ENCODE data around the gene LRMDA. TPM values are rescaled to one million over a fixed set of nuclear protein-coding genes. Genes with fewer than 3 reads are reported as not detected.

Gene LRMDA
- total RNA-seq, 3 donors from 2014 or later = not detected

DNA sequence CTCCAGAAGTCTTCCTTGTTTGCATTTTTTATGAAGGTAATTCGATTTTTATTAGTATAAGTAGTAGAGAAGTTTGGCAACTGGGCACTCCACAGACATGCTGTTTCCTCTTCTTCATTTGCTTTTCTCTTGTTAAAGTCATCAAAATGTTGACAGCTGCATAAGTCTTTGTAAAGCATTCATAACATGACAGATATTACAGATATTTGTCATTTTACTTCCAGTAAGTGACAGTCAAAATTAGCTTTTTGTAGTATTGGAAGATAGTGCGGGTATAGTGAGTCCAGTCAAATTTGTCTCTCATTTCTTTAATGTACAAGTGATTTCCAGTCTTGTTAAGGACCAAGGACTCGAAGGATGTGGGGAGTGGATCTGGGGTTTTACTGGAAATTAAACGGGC lies 247.1 kb downstream of the LRMDA start:
- no peak for ATAC-seq
- no peak for DNase-seq
- Mint-ChIP-seq H3K36me3 (ENCODE audit: insufficient read depth) (no peaks in the 10 kb centered on the region), H3K4me1 (ENCODE audit: low read depth) (no peaks in the 10 kb centered on the region), H3K4me3 (no peak overlapping the region), H3K9me3 (no peaks in the 10 kb centered on the region), H3K27me3 (ENCODE audit: low read depth) (peaks cover 3% of the 10 kb centered on the region)

DNA sequence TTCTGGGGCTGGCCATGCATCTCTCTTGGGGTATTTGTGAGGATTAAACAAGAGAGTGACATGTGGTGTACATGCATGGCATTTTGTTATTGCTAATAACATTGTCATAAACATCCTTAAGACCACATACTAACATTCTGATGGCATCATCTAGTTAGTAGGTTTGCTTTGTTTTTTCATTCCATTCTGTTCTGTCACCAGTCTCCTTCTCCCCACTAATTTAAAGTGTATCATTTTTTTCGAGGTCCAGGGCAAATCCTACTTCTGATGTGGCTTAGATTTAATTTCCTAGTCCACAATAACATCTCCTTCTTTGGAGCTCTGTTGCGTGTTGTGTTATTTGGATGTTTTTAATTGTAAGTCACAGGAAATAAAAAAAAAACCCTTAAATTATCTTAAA lies 248.1 kb downstream of the LRMDA start:
- Mint-ChIP-seq H3K4me3 (no peak overlapping the region), H3K4me1 (ENCODE audit: low read depth) (no peaks in the 10 kb centered on the region), H3K36me3 (ENCODE audit: insufficient read depth) (no peaks in the 10 kb centered on the region), H3K9me3 (no peaks in the 10 kb centered on the region), H3K27me3 (ENCODE audit: low read depth) (peaks cover 3% of the 10 kb centered on the region)
- no peak for DNase-seq
- ATAC-seq = no peak

DNA sequence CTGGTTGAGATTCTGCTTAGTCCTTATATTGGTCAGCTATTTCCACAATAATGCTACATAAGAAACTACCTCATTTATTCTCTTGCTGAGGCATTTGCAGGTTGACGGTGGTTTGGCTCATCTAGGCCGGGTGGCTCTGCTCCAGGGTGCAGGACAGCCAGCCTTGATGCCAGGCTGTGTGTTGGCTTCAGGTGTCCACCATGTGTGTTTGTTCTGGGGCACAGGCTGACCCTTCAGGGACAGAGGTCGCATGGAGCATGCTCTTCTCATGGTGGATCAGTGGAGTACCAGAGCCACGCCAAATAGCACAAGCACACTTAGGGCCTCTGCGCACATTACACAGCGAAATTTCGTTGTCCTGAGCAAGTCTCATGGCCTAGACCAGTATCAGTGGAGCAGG lies 249.9 kb downstream of the LRMDA start:
- ATAC-seq (no peak), DNase-seq (no peak)
- H3K9me3 Mint-ChIP-seq = no peaks in the 10 kb centered on the region
- no peaks in the 10 kb centered on the region for H3K36me3 Mint-ChIP-seq (ENCODE audit: insufficient read depth)
- peaks cover 3% of the 10 kb centered on the region for H3K27me3 Mint-ChIP-seq (ENCODE audit: low read depth)
- H3K4me1 Mint-ChIP-seq (ENCODE audit: low read depth) = no peaks in the 10 kb centered on the region
- no peak overlapping the region for H3K4me3 Mint-ChIP-seq

DNA sequence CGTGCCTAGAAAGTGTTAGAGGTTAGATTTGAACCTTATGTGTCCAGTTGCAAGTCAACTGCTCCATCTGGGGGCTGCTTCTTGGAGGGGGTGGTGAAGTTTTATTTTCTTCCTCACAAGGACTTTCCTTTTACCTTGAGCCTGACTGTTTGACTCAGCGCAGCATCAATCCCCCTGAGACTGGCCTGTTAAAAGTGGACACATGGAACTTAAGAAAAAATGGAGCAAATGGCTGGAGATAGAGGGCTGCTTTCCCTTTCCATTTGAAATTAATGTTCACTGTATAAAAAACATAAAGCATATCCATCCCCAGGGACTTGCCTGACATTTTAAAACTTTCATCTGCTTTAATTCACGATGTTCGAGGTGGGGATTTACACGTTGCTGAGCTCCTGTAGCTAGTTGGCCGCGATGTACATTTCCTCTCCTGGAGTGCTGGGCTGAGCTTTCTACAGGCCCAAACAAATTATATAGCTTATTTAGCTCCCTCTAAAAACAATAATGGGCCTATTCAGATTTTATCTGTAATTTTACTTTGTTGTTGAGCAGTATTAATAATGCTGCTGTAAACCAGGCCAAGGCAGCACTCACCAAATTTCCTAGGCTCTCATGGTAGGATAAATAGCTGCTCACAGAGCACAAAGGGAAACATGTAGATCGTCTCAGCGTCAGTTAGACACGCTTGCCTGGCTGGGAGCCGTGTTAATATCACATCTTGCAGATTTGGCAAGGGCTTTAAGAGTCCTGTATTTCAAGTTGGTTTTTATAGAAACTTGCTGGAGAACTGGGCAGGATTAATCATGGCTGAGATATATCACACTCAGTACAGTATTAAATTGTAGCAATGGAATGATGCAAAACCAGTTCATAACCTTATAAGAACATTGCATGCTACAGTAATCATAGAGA lies 251.5 kb downstream of the LRMDA start:
- Mint-ChIP-seq H3K4me1 (ENCODE audit: low read depth) (no peaks in the 10 kb centered on the region), H3K36me3 (ENCODE audit: insufficient read depth) (no peaks in the 10 kb centered on the region), H3K4me3 (no peak overlapping the region), H3K9me3 (no peaks in the 10 kb centered on the region), H3K27me3 (ENCODE audit: low read depth) (peaks cover 3% of the 10 kb centered on the region)
- ATAC-seq (no peak), DNase-seq (no peak)

DNA sequence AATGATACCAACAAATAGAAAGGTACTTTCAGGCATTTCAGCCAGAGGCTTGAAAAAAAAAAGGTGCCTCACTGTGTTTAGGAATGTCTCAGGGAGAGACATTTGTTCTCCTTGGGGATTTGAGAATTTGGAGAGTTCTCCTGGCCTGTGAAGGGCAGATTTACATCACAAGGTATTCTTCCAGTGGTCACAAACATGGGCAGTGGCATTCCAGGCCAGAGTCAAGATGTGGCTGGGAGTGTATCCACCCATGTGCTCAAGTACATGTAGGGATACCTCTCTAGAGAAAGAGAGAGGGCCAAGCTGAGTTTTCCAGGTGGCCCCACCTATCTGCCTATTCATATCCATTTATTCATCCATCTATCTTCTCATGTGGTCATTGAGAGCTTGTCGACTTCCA lies 253.8 kb downstream of the LRMDA start:
- Mint-ChIP-seq H3K4me3 (no peak overlapping the region), H3K36me3 (ENCODE audit: insufficient read depth) (no peaks in the 10 kb centered on the region), H3K4me1 (ENCODE audit: low read depth) (no peaks in the 10 kb centered on the region), H3K9me3 (peaks cover 4% of the 10 kb centered on the region), H3K27me3 (ENCODE audit: low read depth) (no peaks in the 10 kb centered on the region)
- no peak for ATAC-seq
- no peak for DNase-seq

DNA sequence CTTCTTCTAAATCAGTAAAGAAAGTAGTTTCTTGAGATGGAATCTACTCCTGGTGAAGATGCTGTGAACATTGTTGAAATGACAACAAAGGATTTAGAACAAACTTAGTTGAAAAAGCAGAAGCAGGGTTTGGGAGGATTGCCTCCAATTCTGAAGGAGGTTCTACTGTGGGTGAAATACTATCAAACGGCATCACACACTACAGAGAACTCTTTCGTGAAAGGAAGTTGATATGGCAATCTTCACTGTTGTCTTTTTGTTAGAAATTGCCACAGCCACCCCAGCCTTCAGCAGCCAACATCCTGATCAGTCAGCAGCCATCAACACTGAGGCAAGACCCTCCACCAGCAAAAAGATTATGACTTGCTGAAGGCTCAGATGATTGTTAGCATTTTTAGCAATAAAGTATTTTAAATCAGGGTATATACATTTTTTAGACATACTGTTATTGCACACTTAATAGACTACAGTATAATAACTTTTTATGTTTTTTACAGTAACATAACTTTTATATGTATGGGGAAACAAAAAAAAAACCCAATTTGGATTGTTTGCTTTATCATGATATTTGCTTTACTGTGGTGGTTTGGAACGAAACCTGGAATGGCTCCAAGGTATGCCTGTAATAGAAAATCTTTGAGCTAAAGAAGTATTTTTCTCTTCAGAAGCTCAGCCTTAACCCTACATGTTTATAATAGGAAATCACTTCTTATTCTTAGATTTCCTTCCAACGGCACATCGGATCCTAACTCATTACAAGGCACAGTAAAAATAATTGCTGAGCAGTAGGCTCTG lies 257.3 kb downstream of the LRMDA start:
- Mint-ChIP-seq H3K36me3 (ENCODE audit: insufficient read depth) (no peaks in the 10 kb centered on the region), H3K4me3 (no peak overlapping the region), H3K27me3 (ENCODE audit: low read depth) (no peaks in the 10 kb centered on the region), H3K9me3 (peaks cover 4% of the 10 kb centered on the region), H3K4me1 (ENCODE audit: low read depth) (no peaks in the 10 kb centered on the region)
- ATAC-seq = no peak
- no peak for DNase-seq

DNA sequence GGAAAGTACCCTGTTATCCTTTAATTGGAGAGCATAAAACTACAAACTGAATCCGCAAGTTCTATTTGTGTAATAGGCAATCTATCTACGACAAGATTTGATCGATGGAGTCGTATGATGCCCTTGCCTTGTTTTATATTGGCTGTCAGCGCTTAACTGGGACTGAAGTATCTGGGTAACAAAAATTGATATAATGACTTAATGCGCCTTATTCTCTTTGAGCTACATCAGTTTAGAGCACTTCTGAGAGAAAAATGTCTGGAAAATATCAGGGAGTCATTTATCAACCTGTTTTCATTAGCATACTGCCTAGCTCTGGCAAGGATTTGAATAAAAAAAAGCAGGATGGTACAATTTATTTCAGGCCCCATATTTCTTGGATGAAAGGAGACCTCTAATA lies 262.1 kb downstream of the LRMDA start:
- no peak for ATAC-seq
- peaks cover 3% of the 10 kb centered on the region for H3K9me3 Mint-ChIP-seq
- no peak for DNase-seq
- no peaks in the 10 kb centered on the region for H3K4me1 Mint-ChIP-seq (ENCODE audit: low read depth)
- H3K36me3 Mint-ChIP-seq (ENCODE audit: insufficient read depth) = no peaks in the 10 kb centered on the region
- H3K4me3 Mint-ChIP-seq = no peak overlapping the region
- no peaks in the 10 kb centered on the region for H3K27me3 Mint-ChIP-seq (ENCODE audit: low read depth)

DNA sequence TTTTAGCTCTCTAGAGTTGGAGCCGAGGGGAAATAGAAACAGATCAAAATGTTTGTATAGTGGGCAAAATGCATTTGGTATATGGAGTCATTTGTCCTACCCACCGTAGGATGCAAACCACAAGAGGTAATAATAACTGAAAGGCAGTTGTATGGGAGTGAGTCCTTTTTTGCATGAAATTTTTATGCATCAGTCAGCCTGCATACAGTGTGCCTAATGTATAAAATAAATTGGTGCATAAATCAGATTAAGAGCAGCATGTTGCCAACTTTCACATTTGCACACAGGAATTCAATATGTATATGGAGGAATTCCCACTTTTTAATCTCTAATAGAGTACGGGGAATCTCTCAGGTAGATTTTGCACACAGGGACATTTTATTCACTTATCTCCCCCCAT lies 262.8 kb downstream of the LRMDA start:
- no peak overlapping the region for H3K4me3 Mint-ChIP-seq
- H3K4me1 Mint-ChIP-seq (ENCODE audit: low read depth) = no peaks in the 10 kb centered on the region
- ATAC-seq (no peak), DNase-seq (no peak)
- H3K9me3 Mint-ChIP-seq = peaks cover 3% of the 10 kb centered on the region
- H3K36me3 Mint-ChIP-seq (ENCODE audit: insufficient read depth) = no peaks in the 10 kb centered on the region
- no peaks in the 10 kb centered on the region for H3K27me3 Mint-ChIP-seq (ENCODE audit: low read depth)

DNA sequence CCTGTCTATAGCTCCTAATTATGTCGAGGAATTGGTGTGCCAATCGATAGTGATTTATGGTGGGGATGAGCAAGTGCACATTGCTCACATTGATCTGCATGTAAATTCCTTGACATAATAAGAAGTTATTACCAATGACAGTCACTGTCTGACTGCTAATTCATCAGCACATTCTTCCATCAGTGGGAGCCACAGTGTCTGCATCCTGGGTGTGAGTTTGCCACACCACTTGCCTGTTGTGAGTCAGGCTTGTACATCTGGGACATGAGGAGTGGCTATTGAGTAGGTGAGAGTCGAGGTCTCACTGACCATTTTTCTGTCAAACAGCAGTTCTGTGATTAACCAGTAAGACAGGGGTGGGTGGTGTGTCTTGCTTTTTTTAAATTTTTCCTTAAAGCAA lies 263.4 kb downstream of the LRMDA start:
- ATAC-seq = no peak
- H3K27me3 Mint-ChIP-seq (ENCODE audit: low read depth) = no peaks in the 10 kb centered on the region
- DNase-seq = no peak
- H3K4me3 Mint-ChIP-seq = no peak overlapping the region
- no peaks in the 10 kb centered on the region for H3K4me1 Mint-ChIP-seq (ENCODE audit: low read depth)
- peaks cover 3% of the 10 kb centered on the region for H3K9me3 Mint-ChIP-seq
- no peaks in the 10 kb centered on the region for H3K36me3 Mint-ChIP-seq (ENCODE audit: insufficient read depth)

DNA sequence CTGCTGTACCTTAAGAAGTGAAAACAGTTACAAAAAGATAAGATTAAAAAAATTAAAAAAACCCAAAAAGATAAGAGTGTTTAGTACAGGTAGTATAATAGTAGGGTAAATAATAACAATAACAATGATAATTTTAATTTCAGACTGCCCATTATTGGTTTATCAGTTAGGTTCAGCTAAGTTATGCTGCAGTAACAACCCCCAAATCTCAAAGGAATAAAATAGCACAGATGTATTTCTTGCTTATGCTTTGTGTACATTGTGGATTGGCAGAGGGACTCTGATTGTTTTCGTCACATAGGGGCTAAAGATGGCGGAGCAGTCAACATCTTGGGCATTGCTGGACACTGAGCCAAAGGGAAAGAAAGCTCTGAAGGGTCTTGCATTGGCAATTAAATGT lies 264.6 kb downstream of the LRMDA start:
- Mint-ChIP-seq H3K4me3 (no peak overlapping the region), H3K9me3 (peaks cover 3% of the 10 kb centered on the region), H3K27me3 (ENCODE audit: low read depth) (peaks cover 2% of the 10 kb centered on the region), H3K36me3 (ENCODE audit: insufficient read depth) (no peaks in the 10 kb centered on the region), H3K4me1 (ENCODE audit: low read depth) (no peaks in the 10 kb centered on the region)
- ATAC-seq = no peak
- DNase-seq = no peak

DNA sequence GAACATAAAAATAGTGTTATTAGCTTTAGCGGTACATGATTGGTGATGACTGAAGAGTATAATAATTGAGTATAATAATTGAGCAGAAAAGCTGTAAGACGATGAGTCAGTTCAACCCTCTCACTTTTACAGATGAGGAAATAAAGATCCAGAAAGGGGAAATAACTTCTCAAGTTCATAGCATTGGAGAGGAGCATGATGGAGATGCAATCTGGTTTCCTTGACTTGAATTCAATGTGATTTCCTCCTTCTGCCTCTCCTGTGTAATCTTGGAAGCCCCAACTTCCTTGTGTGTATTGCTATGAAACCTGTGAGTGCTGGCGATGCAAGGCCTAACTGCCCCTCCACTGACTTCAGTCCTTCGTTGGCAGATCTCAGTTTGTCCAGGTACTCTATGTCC lies 265.1 kb downstream of the LRMDA start:
- no peak for ATAC-seq
- peaks cover 2% of the 10 kb centered on the region for H3K27me3 Mint-ChIP-seq (ENCODE audit: low read depth)
- H3K36me3 Mint-ChIP-seq (ENCODE audit: insufficient read depth) = no peaks in the 10 kb centered on the region
- peaks cover 3% of the 10 kb centered on the region for H3K9me3 Mint-ChIP-seq
- no peaks in the 10 kb centered on the region for H3K4me1 Mint-ChIP-seq (ENCODE audit: low read depth)
- no peak for DNase-seq
- H3K4me3 Mint-ChIP-seq = no peak overlapping the region

DNA sequence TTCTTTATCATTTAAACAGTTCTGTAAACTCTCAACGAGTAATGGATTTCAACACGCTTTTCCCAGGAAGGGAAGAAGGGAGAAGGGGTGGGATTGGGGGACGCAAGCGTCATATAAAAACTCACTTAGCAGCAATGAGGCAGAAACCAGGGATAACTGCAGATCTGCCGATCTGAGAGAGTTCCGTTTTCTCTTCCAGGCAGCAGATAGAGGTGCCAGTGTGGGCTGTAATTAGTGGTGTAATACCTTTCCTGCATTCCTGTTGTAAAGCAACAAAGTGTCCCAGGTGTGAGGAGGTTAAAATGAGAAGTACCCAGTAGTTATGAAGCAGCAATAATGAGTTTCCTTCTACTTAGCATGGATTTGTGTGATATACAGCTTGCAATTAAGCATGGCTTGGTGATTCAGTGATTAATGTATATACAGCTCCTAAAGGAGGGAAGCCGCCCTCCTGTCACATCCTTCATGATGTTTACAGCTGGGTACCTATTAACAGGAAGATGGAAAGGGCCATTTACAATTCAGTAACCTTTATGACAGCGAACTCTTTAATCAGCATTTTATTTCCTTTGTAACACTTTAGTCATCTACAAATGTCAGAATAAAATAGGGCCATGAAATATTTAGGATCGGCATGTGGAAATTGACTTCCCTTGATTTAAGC lies 271.9 kb downstream of the LRMDA start:
- DNase-seq = no peak
- Mint-ChIP-seq H3K9me3 (no peaks in the 10 kb centered on the region), H3K27me3 (ENCODE audit: low read depth) (peaks cover 6% of the 10 kb centered on the region), H3K36me3 (ENCODE audit: insufficient read depth) (no peaks in the 10 kb centered on the region), H3K4me1 (ENCODE audit: low read depth) (no peaks in the 10 kb centered on the region), H3K4me3 (no peak overlapping the region)
- no peak for ATAC-seq

DNA sequence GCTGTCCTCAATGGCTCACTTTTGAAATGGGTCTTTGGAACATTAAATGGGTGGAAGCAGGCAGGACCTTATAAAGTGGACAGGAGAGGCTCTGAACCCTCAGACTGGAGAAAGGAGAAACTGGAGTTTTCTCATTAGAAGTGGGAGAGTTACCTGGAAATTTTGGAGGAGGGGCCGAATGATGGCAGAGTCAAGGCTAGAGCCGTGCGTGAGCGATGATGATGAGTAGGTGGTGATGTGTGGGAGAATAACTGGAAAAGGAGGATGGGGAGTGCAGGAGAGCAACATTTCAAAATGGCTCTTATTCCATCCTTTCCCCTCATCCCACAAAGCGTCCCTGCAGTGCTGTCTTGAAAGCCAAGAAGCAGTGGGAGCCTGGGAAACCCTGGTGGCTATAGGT lies 274.0 kb downstream of the LRMDA start:
- peaks cover 5% of the 10 kb centered on the region for H3K27me3 Mint-ChIP-seq (ENCODE audit: low read depth)
- no peaks in the 10 kb centered on the region for H3K36me3 Mint-ChIP-seq (ENCODE audit: insufficient read depth)
- H3K9me3 Mint-ChIP-seq = no peaks in the 10 kb centered on the region
- H3K4me1 Mint-ChIP-seq (ENCODE audit: low read depth) = no peaks in the 10 kb centered on the region
- no peak for ATAC-seq
- no peak overlapping the region for H3K4me3 Mint-ChIP-seq
- DNase-seq = no peak

DNA sequence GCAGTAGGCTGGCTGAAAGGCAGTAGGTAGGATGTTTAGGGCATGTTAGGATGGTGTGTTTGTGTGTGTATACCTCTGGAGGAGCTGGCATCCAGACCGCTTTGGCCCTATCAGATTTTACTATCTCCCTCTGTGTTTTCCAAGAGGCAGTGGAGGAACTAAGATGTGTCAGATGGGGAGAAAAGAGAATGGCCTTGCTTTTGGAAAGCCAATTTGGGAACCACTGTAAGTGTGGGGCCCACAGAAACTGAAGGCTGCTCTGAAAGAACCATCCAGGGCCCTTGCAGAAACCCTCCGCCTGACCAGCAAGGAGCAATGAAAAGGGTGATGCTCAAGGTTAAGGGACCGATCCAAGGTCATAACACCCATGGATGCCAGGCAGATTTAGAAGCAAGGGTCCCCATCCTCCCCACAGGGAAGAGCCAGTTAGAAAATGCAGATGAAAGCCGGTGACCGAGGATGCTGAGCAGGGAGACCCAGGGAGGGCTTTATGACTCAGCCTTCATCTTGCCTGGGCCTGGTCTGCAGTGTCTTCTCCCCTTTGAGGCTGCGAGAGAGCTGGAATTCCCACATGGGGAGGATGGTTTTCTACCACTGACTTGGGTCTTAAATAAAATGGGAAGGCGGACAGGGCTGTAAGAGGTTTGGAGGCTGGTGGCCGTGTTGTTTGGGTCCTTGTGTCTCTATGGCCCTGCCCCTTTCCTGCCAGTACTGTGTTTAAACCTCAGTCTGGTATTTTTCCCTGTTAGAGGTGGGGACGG lies 275.8 kb downstream of the LRMDA start:
- H3K9me3 Mint-ChIP-seq = no peaks in the 10 kb centered on the region
- no peak for ATAC-seq

More for the DNA sequence above, 275.8 kb downstream of the LRMDA start:
- no peak for DNase-seq
- Mint-ChIP-seq H3K4me3 (no peak overlapping the region), H3K36me3 (ENCODE audit: insufficient read depth) (no peaks in the 10 kb centered on the region), H3K27me3 (ENCODE audit: low read depth) (peaks cover 11% of the 10 kb centered on the region), H3K4me1 (ENCODE audit: low read depth) (no peaks in the 10 kb centered on the region)

Data from activated T-cell treated with anti-CD3 and anti-CD28 coated beads, Interleukin-2, amount 50 U/mL, for 4 hours (primary cell).